Measurements from ENCODE around the gene PRM3. TPM values are rescaled to one million over a fixed set of nuclear protein-coding genes. Genes with fewer than 3 reads are reported as not detected.

PRM3 gene
- total RNA-seq, 2 experiments from 2014 or later, result not detected

- POLR2A ChIA-PET, result interaction anchor here (0.6 to 9.2 kb wide), 8 partner anchors 8 to 364 kb away, joined by 3 to 147 read pairs (median 5); partner anchors contain the start of gene RMI2
- CTCF ChIA-PET, result interaction anchor here (1.0 to 9.0 kb wide), 7 partner anchors 14 to 296 kb away, joined by 3 to 88 read pairs (median 7); partner anchors contain the start of gene PRM3
- no peak for TF ChIP-seq CTCF (IDR thresholded peaks at IDR 0.05)
- intact Hi-C loops (cut with micrococcal nuclease), result no loop called here
- Mint-ChIP-seq H3K27me3 (no peaks in the 10 kb centered on the region), H3K4me3 (no peak overlapping the region), H3K36me3 (ENCODE audit: low read depth) (peaks cover 4% of the 10 kb centered on the region), H3K9me3 (no peaks in the 10 kb centered on the region), H3K27ac (no peak overlapping the region), H3K4me1 (ENCODE audit: low read depth) (peaks cover 54% of the 10 kb centered on the region)
- ATAC-seq (no peak), DNase-seq (no peak)
These were observed 13.5 kb downstream of the PRM3 start for GRCh38 chr16:11259655-11260595.

GRCh38 chr16:11258553-11259492, 14.6 kb downstream of the PRM3 start:
- intact Hi-C loops (cut with micrococcal nuclease), result no loop called here

GRCh38 chr16:11257131-11257938, 16.1 kb downstream of the PRM3 start:
- Mint-ChIP-seq H3K4me1 (ENCODE audit: low read depth) (peaks cover 29% of the 10 kb centered on the region), H3K27me3 (no peaks in the 10 kb centered on the region), H3K9me3 (no peaks in the 10 kb centered on the region), H3K27ac (peak overlapping the region; percentile 94), H3K36me3 (ENCODE audit: low read depth) (peaks cover 28% of the 10 kb centered on the region), H3K4me3 (peak overlapping the region; percentile 94)
- intact Hi-C loops (cut with micrococcal nuclease), result loop anchor here (2.0 kb wide), 2 partner anchors 97 to 285 kb away; no protein-coding TSS in a partner anchor
- ChIA-PET POLR2A (interaction anchor here (0.6 to 9.2 kb wide), 14 partner anchors 10 to 302 kb away, joined by 3 to 147 read pairs (median 20); partner anchors contain the start of genes RMI2 and TNP2), CTCF (interaction anchor here (0.6 to 9.0 kb wide), 20 partner anchors 19 to 308 kb away, joined by 3 to 88 read pairs (median 6); no protein-coding TSS in a partner anchor)
- ATAC-seq, result peak; percentile 21
- peak; percentile 59 for TF ChIP-seq CTCF (IDR thresholded peaks at IDR 0.05)
- peak; percentile 82 for DNase-seq

More at GRCh38 chr16:11258553-11259492, 14.6 kb downstream of the PRM3 start:
- Mint-ChIP-seq H3K4me1 (ENCODE audit: low read depth) (peaks cover 43% of the 10 kb centered on the region), H3K4me3 (peak overlapping the region; percentile 23), H3K9me3 (no peaks in the 10 kb centered on the region), H3K36me3 (ENCODE audit: low read depth) (peaks cover 14% of the 10 kb centered on the region), H3K27ac (peak overlapping the region; percentile 46), H3K27me3 (no peaks in the 10 kb centered on the region)
- POLR2A ChIA-PET, result interaction anchor here (0.6 to 9.2 kb wide), 13 partner anchors 9 to 365 kb away, joined by 3 to 147 read pairs (median 4); partner anchors contain the start of gene RMI2
- CTCF ChIA-PET, result interaction anchor here (0.8 to 9.0 kb wide), 13 partner anchors 12 to 310 kb away, joined by 3 to 88 read pairs (median 3); partner anchors contain the start of gene PRM3
- DNase-seq (peak; percentile 64), ATAC-seq (peak; percentile 9)
- no peak for TF ChIP-seq CTCF (IDR thresholded peaks at IDR 0.05)

- ATAC-seq, result no peak
- no peak for TF ChIP-seq CTCF (IDR thresholded peaks at IDR 0.05)
- Mint-ChIP-seq H3K4me1 (ENCODE audit: low read depth) (peaks cover 35% of the 10 kb centered on the region), H3K4me3 (peak overlapping the region; percentile 94), H3K27me3 (no peaks in the 10 kb centered on the region), H3K9me3 (no peaks in the 10 kb centered on the region), H3K27ac (peak overlapping the region; percentile 94), H3K36me3 (ENCODE audit: low read depth) (peaks cover 35% of the 10 kb centered on the region)
- intact Hi-C loops (cut with micrococcal nuclease), result loop anchor here (2.0 kb wide), 2 partner anchors 98 to 284 kb away; no protein-coding TSS in a partner anchor
- ChIA-PET CTCF (interaction anchor here (0.6 to 9.0 kb wide), 27 partner anchors 12 to 312 kb away, joined by 3 to 88 read pairs (median 5); partner anchors contain the start of gene CLEC16A), POLR2A (interaction anchor here (0.6 to 9.2 kb wide), 32 partner anchors 9 to 302 kb away, joined by 3 to 147 read pairs (median 10); partner anchors contain the start of genes RMI2 and TNP2)
- DNase-seq, result no peak
These were observed 16.7 kb downstream of the PRM3 start for GRCh38 chr16:11256661-11257130.

All from activated CD8-positive, alpha-beta T cell treated with anti-CD3 and anti-CD28 coated beads for 36 hours (primary cell).